ENCODE data around the gene AGO1. TPM values are rescaled to one million over a fixed set of nuclear protein-coding genes. Genes with fewer than 3 reads are reported as not detected.
A peak's percentile ranks its signal among the peaks of the same experiment; 100 is the strongest.

Gene AGO1
- 10 to 100 TPM in 7 of 12 donors, 1 to 10 TPM in 5; 8.2 to 39.8 (median 10.4) TPM for polyA plus RNA-seq (ENCODE audit: insufficient read length in 12 of 12)
- long read RNA-seq, donor 1: 0 reads
- long read RNA-seq, donor 2, full-length matches to known transcripts: 1 of 1 reads
- long read RNA-seq, donor 2, partial matches to known transcripts: 0 of 1 reads
- long read RNA-seq, donor 2, other reads (novel, unspliced or antisense): 0 of 1 reads
- long read RNA-seq, donor 3, full-length matches to known transcripts: 2 of 2 reads
- long read RNA-seq, donor 3, partial matches to known transcripts: 0 of 2 reads
- long read RNA-seq, donor 3, other reads (novel, unspliced or antisense): 0 of 2 reads
- long read RNA-seq, donor 4, full-length matches to known transcripts: 1 of 1 reads
- long read RNA-seq, donor 4, partial matches to known transcripts: 0 of 1 reads
- long read RNA-seq, donor 4, other reads (novel, unspliced or antisense): 0 of 1 reads
- long read RNA-seq, donor 5: 0 reads
- long read RNA-seq, donor 6: 0 reads
- long read RNA-seq, donor 7: 0 reads
- long read RNA-seq, donor 8, full-length matches to known transcripts: 2 of 2 reads
- long read RNA-seq, donor 8, partial matches to known transcripts: 0 of 2 reads
- long read RNA-seq, donor 8, other reads (novel, unspliced or antisense): 0 of 2 reads
- long read RNA-seq, donor 9: 0 reads
- long read RNA-seq, donor 10, full-length matches to known transcripts: 2 of 2 reads
- long read RNA-seq, donor 10, partial matches to known transcripts: 0 of 2 reads
- long read RNA-seq, donor 10, other reads (novel, unspliced or antisense): 0 of 2 reads
- long read RNA-seq, donor 11: 0 reads

DNA sequence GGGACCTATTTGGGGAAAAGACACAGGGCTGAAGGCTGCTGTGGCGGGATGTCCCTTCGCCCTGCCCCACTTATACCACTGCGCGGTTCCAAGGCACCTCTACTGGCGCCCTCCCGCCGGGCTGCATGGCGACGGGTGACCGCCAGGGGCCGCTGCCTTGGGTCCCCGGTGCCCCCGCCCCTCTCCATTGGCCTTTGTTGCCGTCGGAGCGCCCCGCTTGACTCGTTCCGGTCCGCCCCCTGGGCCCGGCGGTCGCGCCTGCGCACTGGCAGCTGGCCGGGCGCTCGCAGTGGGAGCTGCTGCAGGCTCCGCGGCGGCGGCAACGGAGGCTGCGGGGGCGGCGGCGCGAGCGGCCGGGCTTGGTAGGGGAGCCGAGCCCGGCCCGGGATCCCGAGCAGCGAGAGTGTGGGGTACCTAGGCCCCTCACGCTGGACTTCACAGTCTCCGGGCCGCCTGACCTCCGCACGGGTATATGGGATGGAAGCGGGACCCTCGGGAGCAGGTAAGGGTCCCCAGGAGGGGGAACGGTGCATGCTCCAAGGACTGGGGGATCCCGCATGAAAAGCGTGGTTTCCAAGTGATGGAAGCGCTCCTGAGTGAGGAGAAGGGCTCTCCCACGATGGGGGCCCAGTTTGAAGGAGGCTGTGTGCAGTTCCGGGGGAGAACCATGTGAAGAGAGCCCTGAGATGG lies at the start of gene AGO1:
TSS of gene AGO1 (plus strand) at position 265 of the 690 bp plus-strand sequence. CDS start at position 478, 213 bp downstream.
- peak; percentile 92 for DNase-seq

DNA sequence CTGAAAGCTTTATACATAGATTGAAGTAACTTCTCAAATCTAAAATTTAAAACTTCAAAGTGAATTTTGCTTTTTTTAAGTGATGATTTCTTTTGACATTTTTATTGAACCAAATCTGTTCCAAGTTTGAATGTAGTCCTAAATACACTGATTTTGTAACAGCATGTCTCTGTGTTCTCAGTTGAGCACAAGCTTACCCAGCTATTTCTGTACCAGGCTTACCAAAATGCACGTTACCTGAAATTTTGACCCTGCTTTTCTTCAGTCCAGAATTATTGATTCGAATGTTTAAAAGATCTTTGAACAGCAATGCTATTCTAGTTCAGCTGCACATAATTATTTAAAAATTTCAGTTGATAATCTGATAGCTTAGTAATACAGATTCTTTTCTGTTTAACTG lies 49.6 kb upstream of the AGO1 start:
- DNase-seq: no peak

DNA sequence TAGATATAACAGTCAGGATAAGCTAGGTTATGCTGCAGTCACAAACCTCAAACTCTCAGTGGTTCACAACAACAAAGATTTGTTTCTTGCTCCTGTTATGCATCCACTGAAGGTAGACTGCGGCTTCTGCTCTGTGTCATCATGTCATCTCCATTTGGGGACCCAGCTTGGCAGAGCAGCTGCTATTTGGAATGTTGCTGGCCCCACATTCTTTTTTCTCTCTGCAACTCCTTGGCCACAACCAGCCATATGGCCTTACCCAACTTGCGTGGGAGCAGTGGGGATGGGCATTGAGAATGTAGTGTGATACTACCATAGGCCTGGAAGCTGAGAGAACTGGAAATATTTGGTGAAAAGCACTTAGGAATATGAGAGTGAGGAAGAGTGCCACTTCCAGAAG lies 48.8 kb upstream of the AGO1 start:
- DNase-seq: no peak

DNA sequence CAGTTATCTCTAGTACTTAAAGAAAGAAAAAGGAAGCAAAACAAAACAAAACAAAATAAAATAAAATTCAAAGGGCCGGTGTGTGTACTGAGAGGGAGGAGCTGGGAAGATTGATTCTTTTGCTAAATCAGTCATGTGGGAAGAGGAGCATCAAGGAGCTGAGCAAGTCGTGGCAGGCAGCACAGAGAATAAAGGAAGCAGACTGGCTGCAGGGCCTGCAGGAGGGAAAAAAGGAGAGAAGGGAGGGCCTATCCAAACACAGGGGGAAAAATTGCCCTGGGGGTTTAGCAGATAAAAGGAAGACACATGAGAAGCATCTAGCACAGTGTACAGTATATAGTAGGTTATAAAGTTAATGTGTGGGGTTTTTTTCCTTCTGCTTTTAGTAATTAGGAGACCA lies 47.6 kb upstream of the AGO1 start:
- no peak for DNase-seq

- no peak for DNase-seq
Observed at GRCh38 chr1:35836734-35837133, 46.3 kb upstream of the AGO1 start.

GRCh38 chr1:35838693-35839245 lies 44.2 kb upstream of the AGO1 start:
- no peak for DNase-seq

DNA sequence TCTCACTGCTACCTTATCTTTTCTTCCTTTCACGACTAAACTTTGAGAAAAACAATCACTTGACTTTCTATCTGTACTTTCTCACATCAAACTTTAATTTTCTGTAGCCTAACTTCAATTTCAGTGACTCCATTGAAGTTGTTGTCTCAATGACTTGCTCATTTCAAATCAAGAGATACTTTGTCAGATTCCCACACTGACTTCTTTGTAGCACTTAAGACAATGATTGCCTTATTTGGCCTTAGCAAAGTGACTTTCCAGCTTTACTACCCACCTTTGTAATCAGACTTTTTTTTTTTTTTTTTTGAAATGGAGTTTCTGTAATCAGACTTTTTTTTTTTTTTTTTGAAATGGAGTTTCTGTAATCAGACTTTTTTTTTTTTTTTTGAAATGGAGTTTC lies 38.2 kb upstream of the AGO1 start:
- DNase-seq: no peak

DNA sequence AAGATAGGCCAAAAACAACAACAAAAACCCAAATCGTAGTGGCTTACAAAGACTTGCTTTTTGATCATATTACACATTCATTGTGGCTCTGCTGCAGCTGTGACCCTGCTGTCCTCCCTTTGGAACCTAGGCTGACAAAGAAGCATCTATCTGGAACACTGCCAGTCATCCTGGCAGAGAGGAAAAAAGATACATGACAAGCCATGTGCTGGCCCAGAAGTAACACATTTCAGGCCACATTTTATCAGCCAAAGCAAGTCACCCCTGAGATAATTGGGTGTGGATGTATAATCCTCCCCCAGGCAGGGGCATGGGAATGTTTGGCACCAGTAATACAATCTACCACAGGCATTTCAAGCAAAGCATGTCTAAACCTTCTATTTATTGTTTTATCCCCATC lies 37.2 kb upstream of the AGO1 start:
- DNase-seq: no peak

GRCh38 chr1:35847935-35848565 lies 35.0 kb upstream of the AGO1 start:
- no peak for DNase-seq

- DNase-seq: no peak
Observed at GRCh38 chr1:35850051-35850450, 33.0 kb upstream of the AGO1 start.

DNA sequence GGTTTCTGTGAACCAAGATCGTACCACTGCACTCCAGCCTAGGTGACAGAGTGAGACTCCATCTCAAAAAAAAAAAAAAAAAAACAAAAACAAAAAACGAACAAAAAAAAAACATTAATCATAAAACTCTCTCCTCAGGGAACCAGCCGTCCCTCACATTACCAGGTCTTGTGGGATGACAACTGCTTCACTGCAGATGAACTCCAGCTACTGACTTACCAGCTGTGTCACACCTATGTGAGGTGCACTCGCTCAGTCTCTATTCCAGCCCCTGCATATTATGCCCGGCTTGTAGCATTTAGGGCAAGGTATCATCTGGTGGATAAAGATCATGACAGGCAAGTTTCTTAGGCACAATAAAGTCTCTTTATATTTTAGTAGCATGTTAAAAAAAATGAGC lies 32.3 kb upstream of the AGO1 start:
- DNase-seq: no peak

DNA sequence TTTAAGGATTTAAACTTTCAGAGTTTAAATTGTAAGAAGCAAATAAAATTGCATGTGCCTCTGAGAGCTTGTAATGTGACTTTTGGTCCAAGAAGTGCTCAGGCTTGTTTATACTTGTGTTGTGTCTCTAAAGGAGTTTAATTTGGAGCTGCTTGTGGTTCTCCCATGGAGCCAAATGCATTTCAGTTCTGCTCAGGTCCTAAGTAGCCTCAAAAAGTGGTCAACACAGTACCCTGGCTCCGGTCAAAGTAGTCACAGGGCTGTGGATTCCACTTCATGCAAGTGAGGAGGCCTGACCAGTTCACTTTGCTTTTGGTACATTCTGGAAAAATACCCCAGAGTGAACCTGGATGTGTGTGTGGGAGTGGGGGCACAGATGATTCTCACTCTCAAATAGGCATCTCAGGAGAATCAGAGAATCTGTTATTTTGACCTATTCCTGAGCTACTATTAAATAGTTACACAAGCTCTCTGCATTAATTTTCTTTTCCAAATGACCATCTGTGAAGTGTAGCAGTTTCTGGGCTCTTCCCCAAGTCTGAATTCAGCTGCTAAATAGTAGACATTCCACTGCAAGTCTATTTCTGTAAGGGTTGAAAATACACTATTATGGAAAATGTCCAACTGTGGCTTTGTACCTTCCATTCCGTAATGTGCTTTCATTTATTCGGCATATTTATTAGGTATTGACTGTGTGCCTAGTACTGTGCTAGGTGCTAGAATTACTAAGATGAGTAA lies 31.7 kb upstream of the AGO1 start:
- DNase-seq: peak; percentile 83

DNA sequence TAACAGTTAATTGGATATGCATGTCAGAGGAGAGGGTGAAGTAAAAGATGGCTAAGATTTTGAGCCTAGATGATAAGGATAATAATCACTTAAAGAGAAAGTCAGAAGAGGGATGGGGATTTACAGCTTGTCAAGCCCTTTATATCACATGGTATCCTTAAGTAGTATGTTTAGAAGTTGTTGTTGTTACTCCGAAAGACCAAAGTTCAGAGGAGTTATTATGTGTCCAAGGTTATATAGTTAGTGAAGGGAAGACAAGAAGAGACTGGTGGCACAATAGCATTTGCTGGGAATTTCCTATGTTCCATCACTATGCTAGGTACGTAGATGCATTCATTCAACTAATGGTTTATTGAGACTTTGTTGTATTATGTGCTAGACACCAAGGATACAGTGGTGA lies 30.8 kb upstream of the AGO1 start:
- DNase-seq: no peak

GRCh38 chr1:35854989-35855700 lies 27.9 kb upstream of the AGO1 start:
- DNase-seq: peak; percentile 25

DNA sequence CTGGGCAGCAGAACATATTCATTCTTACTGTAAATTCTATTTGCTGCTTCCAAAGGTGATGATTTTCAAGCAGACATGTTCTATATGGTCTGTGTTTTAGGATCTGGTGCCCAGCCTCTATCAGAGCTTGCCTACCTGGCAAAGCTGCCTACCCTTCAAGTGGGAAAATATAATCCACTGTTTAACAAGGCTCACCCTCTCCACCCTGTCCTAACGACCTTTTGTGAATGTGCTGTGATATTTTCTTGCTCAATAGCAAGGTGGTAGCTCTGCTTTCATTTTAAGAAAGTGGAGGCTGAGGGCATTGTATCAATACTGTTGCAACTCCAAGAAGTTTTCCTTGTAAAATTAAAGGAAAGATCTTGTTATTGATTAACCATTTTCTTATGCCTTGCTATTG lies 26.0 kb upstream of the AGO1 start:
- DNase-seq: no peak

GRCh38 chr1:35857830-35858229 lies 25.2 kb upstream of the AGO1 start:
- DNase-seq: no peak

- no peak for DNase-seq
Observed at GRCh38 chr1:35860696-35861095, 22.3 kb upstream of the AGO1 start.

- DNase-seq: no peak
Observed at GRCh38 chr1:35863136-35863535, 19.9 kb upstream of the AGO1 start.

- DNase-seq: no peak
Observed at GRCh38 chr1:35863881-35864625, 19.0 kb upstream of the AGO1 start.

DNA sequence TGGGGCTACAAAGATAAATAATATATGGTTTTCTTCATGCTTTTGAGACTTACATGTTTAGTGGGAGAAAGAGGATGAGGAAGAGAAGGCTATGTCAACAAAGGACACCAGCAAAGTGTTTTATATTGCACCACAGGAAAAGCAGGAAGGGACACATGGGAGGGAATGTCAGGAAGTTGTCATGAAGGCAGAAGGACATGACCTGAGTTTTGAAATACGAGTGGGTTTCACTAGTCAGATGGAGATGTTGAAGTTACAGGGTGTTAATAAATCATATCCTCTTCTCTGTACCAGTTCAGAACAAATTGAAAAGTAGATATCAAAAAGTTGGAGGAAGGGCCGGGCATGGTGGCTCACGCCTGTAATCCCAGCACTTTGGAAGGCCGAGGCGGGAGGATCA lies 18.2 kb upstream of the AGO1 start:
- DNase-seq: no peak
